HT-29 (cell line): ENCODE measurements around the gene TMEM89. TPM values are rescaled to one million over a fixed set of nuclear protein-coding genes. Genes with fewer than 3 reads are reported as not detected.
A peak's percentile ranks its signal among the peaks of the same experiment; 100 is the strongest.

ENCODE experiments used
- DNase-seq: peaks from one replicate; pipeline ENCODE4 v3.0.0-alpha.2; 2015; ENCODE audit warnings: low spot score
- total RNA-seq: library from RNA; depleted of rRNA; stranded (reverse); fragments of >200 nt; shearing (Covaris generic); gene quantifications from 2 replicates; pipeline ENCODE4 v1.2.3, GENCODE V29; 2014

Gene TMEM89
- total RNA-seq, 1 experiment from 2014 or later: not detected

DNA sequence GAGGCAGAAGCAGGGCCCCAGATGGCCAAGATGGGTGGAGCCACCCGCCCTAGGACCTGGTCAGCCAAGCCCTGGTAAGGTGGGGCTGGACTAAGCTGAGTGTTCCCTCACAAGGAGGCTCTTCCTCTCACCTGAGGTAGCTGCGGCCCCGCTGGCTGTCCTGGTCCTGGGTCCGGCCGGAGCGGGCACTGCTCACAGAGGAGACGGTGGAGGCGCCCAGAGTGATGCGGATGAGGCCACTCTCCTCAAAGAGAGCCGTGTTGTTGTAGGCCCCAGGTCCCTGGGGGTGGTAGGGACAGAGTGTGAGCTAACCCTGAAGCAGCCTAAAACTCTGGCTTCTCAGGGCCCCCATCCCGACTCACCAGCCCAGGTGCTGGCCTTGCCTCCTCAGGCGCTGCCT lies 21.0 kb upstream of the TMEM89 start:
- DNase-seq: no peak

DNA sequence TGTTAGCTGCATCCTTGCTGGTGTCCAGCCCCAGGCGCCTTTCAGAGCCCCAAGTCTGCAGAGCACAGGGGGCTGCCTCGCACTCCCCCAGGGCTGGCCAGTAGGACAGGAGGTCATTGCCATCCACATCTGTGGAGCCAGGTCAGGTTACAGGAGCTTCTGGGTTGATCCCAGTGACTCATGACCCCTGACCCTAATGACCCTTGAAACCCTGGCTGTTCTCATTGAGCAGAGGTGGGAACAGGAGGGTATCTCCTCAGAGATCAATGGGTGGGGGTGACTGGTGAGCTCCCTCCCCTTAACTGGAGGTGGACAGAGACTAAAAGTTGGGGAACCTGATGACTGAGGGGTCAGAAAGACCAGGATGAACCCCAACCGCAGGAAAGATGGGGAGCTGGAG lies 19.8 kb upstream of the TMEM89 start:
- no peak for DNase-seq

DNA sequence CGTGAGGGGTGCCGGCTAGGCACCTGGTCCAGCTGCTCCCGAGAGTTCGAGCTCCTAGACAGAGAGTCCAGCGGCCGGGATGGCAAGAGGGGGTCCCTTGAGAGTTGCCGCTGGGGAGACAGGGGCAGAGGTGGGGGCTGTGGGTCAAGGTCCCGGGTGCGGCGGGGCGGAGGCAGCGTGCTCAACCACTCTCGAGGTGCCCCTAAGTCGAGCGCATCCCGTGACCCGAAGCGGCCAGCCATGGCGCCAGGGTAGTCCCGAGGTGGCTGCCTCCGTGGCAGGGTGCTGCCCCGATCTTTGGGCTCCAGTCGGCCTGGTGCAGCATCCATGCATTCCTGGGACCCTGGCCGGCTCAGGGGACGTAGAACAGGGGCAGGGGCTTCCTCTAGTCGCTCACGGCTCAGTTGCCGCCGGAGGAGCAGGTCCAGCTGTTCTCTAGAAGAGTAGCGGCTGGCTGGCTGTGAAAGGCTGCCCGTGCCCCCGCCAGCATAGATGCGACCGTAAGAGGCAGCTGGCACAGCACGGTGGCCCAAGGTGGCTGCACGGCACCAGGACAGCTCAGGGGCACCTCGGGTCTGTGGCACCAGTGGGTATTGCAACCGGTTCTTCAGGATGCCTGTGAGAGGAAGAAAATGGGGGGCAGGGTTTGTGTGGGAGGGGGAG lies 18.5 kb upstream of the TMEM89 start:
- DNase-seq: no peak

DNA sequence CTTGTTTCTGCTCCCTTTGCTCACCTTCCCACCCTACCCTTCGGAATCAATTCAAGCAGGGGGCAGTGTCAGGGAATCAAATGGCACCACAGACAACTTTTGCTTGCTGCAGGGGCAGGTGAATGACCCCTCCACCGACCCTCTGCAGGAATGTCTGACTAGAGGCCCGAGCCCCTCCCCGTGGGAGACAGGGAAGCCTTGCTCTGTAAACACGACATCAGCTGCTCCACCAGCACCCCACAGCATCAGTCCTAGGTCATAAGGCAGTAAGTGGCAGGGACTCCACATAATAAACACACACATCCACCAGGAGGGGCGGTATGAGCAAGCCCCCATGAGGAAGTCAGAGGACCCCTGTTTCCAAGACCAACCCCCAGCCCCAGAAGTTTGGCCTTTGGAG lies 15.7 kb upstream of the TMEM89 start:
- DNase-seq: no peak

DNA sequence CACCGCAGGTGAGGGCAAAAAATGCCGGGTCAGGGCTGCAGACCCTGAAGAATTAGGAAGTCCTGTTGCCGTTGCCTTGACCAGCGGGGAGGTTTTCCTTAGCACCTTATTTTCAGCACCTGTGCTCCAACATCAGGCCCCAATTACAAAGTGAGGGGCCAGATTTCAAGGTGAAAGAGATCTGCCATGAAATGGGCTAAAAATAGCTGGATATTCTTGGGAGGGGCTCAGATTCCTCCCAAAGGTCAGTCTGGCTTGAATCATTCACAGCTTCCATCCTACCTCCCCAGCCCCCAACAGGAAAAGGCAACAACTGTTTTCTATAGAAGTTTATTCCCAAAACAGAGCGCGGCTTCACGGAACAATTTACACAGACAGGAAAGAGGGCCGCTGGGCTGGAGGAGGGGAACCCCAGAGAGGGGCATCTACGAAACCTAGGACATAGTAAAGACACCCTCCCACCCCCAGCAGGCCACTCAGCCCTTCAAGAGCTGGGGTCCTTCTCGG lies 14.6 kb upstream of the TMEM89 start:
- no peak for DNase-seq

DNA sequence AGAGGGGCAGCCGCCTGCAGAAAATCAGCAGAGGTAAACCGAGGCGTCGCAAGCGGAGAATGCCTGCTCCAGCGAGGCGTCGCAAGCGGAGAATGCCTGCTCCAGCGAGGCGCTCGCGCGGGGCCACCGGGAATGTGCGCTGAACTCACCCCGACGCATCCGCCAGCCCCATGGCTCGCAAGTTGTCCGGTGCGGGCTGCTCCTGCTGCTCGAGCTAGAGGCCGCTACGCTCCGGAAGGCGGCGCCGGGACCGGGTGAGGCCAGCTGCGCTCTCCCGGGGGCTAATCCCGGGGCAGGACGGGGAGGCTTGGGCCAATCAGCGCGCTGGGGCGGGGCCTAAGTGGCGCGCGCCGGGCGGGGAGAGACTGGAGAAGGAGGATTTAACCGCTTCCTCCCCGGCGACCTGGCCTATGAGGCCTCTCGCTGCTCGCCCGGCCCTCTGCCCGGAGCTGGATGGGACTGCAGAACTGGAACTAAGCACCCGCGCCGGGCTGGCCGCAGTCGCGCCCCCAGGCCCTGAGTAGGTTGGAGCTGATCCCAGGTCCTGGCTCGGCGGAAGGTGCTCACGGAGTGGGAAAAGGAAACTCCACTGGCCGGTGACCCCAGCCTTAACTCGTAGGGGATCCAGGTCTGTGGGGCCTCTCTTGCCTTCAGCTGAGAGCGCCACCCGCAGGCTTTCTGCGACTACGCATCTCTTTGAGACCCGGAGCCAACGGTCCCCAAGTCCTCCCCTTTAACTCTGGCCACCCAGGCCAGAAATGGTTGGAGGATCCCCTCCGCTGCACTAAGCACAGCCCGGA lies 13.9 kb upstream of the TMEM89 start, which contains the start of gene SLC26A6:
Gene SLC26A6 (minus strand): TSS at position 240 of the 800 bp plus-strand sequence. CDS start 68 bp downstream, at position 172.
- DNase-seq: peak; percentile 93

DNA sequence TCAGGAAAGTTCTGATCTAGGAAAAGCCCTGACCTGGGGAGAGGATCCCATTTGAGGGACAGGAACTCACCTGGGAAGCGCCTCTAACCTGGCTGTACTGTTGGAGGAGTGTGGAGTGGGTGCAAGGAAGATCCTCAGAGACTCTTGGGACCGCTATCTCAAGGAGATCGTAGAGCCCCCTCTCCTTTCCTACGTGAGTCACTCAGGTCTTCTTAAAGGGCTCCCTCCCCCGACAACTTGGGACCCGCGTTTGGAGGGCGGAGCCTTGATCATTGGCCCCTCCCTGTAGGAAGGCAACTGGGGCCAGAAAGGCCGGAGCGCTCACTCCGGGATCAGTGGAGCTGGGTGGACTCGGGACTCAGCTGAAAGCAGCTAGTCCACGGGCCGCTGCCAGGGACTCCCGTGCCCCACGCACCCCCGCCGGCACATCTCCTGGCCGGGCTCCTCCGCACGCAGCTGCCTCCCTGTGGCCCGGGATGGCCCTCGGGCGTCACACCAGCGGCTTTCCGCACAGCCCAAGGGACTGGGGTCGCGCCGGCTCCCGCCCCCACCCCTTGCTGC lies 13.2 kb upstream of the TMEM89 start:
- peak; percentile 35 for DNase-seq

DNA sequence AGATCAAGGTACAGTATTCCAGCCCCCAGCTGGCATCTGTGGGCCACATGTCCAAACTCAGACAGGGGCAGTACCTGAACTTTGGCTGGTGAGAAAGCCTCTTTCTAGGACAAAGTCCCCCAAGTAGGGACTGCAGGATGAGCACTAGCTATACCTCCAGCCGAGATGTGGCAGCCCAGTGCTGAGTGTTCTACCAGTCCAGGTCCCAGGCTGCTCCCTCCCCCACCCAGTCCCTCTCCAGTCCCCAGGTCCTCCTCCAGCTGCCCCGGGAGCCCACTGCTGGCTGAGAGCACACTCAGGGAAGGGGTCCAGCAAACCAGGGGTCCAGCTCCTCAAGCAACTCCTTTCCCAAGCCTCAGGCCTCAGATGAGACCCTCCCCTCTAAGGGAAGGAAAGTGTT lies 12.2 kb upstream of the TMEM89 start:
- DNase-seq: no peak

DNA sequence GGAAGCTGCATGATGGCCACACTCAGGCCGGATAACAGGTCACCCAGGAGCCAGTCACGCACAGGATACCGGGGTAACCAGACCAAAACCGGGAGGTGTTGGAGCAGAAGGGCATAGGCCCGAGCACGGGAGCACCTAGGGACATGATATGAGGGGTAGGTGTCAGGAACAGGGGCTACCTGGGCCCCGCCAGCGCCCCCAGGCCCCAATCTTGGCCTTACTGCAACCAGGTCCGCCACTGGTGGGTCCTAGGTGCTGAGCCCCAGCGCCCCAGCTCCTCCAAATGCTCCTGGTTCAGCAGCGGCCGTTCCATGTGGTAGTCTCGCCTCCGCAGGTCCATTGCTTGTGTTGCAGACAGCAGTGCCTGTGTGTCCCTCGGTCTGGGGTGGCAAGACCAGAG lies 11.7 kb upstream of the TMEM89 start:
- DNase-seq: no peak

DNA sequence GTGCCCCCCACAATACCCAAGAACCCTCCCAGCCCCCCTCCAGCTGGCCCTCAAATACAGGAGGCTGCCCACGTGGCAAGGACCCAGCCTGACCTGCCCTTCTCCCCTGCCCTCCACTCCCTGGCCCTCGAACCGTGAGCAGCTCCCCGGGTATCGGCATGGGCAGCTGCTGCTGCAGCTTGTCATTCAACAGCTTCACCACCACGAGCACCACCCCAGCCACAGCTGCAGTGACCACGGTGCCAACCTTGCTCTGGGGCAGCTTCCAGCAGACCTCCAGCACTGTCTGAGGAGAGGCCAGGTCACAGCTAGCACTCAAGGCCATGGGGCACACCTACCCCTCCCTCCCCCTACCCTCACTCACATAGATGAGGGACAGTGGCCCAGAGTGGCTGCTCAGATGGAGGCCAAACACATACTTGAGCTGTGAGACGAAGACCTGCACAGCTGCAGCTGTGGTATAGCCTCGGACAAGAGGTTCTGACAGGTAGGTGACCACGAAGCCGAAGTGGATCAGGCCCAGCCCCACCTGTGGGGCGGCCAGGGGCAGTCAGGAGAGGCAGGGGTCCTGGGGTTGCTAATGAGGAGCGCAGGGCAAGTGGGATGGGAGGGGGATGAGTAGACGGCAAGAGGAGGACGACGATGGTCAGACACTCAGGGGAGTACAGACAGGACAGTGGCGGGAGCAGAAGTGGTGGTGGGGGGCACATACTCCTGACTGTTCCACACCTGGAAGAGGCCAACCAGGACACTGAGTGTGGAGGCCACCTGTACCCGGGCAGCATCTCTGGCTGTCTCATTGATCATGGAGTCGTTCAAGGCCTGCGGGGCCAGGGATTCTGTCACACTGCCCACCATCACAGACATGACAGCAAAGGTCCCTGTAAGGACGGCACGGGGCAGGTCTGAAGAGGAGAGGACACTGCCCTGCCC lies 10.2 kb upstream of the TMEM89 start:
- DNase-seq: no peak

DNA sequence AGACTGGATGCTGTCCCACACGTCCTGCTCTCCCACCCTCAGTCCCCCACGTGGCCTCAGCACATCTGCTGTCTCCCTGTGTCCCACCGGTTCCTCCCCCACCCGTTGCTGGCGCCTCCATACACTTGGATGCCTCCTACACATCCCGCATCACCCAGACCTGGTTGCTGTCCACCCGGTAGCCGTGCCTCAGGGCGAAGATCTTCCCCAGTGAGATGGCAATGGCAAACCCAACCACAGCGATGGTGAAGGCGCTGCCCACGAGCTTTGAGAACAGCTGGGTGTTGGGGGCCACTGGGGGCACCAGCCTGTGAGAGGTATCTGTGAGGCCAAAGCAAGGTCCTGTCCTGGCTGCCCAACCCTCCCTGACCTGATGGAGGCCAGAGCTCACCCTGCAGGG lies 9.3 kb upstream of the TMEM89 start:
- no peak for DNase-seq

DNA sequence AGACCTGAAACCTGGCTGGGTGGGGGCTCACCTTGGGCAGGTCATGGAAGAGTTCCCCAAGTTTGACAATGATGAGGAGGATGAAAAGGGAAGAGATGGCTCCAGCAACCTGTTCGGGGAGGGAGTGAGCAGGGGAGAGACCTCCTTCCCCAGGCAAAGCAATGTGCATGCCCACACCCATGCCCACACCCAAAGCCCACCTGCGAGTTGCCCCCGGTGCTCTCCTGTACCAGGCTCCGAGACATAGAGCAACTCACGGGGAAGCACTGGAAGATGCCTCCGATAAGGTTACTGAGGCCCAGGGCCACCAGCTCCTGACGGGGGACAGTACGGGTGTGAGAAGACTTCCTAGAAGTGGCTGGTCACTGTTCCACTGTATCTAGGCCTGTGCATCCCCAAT lies 8.8 kb upstream of the TMEM89 start:
- no peak for DNase-seq

DNA sequence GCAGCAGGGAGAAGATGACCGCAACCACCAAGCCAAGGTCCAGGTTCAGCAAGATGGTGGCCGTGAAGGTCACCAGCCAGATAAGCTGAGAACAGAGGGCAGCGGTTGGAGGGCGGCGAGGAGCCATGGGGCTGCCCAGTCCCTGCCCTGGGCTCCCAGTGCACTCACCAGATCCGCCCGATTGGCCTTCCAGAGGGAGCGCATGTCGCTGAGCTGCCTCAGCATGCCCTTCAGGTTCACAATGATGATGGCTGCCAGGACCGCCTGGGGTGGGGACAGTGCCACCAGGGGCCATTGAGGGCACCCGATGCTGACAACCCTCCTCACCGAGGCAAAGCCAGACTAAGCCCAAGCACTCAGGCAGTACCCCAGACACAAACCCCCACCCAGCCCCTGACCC lies 8.3 kb upstream of the TMEM89 start:
- no peak for DNase-seq

DNA sequence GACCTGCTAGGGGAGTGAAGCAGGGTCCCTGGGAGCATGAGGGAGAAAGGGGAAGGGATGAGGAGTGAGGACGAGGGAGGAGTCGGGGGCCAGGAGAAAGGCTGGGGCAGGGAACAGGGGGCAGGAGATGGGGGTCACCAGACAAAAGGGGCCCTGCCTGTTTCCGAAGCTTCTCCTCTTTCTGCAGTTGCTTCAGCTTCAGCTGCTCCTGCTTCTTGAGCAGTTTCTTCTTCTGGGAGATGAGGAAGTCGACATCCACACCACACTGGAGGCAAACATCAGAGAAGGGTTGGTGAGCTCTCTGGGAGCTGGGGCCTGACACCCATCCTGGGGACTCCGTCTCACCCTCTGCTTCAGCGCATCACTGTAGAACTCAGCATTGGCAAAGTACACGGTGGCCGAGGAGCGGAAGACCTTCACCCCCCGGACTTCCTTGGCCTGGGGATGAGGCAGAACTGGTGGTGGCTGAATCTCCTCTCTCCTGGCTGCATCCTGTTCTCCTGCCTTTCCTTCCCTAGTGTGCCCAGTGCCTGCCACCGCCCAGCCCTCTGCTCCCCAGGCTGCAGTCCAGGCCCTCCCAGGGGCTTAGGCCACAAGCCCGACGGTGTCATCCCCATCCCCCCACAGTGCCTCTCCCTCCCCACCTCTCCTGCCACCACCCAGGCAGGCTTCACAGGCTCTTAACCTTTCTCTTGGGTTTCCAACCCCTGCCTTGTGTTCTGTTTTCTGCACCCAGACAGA lies 6.9 kb upstream of the TMEM89 start:
- no peak for DNase-seq

DNA sequence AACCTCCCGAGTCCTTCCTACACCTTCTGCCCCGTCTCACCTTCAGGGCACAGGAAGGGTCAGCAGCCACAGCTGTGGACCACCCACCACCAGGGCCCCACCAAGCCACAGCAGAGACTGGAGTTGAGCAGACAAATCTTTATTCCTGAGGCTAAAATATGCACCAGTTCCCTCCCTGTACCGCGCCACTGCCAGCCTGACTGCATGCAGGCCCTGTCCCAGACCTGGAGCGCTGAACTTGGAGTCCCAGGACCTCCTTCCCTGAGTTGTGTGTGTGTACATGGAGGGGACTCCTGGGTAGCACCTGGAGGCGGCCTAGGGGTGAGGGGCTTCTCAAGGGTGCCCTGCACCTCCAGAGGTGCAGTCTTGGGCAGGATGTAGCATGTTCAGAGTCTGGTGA lies 4.0 kb upstream of the TMEM89 start:
- no peak for DNase-seq

DNA sequence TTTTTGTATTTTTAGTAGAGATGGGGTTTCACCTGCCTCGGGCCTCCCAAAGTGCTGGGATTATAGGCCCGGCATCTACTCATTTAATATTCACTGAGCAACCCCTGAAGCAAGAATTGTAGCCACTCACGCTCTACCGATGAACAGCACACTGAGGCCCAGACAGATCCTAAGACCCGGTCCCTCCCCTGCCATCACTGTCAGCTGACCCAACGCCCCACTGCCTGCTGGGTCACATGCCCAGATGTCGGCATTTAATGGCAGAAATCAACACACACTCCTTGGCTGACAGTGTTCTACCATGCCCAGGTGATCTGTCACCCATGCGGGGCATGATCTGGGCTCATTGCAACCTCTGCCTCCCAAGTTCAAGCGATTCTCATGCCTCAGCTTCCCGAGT lies 3.2 kb upstream of the TMEM89 start:
- DNase-seq: no peak

DNA sequence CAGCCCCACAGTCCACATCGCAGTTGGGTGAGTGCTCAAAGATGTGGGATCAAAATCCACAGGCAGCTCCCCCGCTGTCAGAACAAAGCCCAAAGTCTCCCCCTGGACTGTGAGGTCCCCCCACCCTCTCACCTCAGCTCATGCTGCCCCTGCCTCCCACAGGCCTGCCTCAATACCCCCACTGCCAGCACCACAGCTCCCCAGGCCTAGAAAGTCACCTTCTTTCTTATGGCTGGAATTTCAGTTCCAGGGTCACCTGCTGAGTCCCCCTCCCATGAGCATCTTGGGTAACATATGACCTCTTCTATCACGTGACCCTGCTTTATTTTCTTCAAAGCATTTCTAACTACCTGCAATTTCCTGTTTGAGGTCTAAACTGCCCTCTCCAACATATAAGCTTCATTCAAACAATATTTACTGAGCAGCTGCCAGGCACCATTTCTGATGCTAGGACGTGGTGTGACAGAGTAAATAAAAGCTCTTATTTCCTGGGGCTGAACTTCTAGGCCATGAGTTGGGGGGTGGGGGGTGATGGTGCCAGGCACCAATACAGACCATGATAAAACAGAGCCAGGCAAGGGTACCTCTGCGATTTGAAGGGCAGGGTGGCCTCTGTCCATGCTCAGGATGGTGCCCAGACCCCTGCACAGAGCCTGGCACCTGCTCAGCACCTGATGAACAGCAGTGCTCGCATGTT lies 2.4 kb upstream of the TMEM89 start:
- DNase-seq: peak; percentile 13

DNA sequence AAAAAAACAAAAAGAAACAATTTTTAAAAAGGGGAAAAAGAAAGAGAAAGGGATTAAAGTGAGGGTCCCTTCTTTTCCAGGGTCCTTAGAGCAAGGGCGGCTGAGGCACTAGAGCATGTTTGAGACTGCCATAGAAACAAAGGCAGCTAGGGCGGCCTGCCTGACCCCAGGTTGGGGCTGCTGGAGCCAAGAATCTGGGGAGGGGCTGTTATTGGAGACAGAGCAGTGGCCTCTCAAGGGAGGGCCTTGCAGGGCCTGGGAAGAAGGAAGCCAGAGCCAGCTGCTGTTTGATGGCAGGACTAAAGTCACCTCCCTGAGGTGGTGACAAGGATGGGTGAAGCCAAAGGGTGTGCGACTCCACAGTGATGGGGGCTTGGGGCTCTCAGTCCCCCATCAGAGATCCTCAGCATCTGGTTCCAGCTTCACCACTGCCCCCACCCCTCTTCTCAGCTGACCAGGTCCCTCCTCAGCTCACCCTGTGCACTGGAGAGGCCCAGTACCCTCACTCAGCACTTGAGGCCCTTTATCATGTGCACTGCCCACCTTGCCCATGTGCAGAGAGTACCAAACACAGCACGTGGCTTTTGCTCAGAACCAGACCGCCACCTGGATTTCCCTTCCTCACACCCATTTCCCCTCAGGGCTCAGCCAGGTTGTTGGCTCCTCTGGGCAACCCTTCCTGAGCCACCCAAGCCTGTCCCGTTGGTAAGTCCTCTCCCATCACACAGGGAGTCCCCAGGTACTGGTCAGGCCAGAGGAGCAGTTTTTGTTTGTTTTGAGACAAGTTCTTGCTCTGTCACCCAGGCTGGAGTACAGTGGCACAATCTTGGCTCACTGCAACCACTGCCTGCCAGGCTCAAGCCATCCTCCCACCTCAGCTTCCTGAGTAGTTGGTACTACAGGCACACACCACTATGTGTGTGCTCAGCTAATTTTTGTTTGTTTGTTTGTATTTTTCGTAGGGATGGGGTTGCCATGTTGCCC lies 1.7 kb downstream of the TMEM89 start:
- DNase-seq: no peak

DNA sequence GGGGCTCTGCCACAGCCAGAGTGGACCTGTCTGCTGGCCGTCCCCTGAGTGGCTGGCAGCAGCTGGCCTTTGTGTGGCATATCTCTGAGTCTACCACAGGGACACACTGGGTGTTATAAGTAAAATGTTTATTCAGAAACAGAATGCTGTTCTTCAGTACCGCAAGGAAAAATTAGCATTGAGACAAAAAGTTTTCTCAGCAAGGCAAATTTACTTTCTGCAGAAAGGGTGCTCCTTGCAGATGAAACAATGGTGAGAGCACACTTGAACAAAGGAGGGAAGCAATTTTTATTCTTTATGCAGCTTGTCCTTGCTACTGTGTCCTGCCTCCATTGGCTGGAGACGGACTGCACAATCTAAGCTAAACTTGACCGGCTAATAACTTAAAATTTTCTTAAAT lies 4.0 kb downstream of the TMEM89 start:
- no peak for DNase-seq
